SK-N-SH (cell line): ENCODE measurements around the gene CRLF1.

Experiments used
- EZH2phosphoT487 ChIP-seq: fragments of 200-600 bp; sonication (generic); IDR thresholded peaks from 2 replicates; pipeline ENCODE4 v1.6.1; 2017; ENCODE audit warnings: low read depth, mixed run types, mild to moderate bottlenecking, antibody characterized with exemption, moderate library complexity, borderline replicate concordance
- TCF12 ChIP-seq: IDR thresholded peaks from 2 replicates; pipeline ENCODE4 v1.4.0; 2012

GRCh38 chr19:18609717-18610051 is 3.1 kb upstream of the CRLF1 start:
- no peak for TF ChIP-seq TCF12
- no peak for TF ChIP-seq EZH2phosphoT487
